C4-2B (cell line): ENCODE measurements around the gene RPIA.

Experiments
- CTCF ChIP-seq: fragments of 450-650 bp; conservative IDR thresholded peaks from 2 replicates; pipeline ENCODE4 v1.5.1; 2017; ENCODE audit warnings: mild to moderate bottlenecking
- ZFX ChIP-seq: fragments of 450-650 bp; IDR thresholded peaks from 2 replicates; pipeline ENCODE4 v1.6.1; 2017

GRCh38 chr2:88692187-88692586 lies 714 bp downstream of the RPIA start:
- TF ChIP-seq CTCF = no peak
- TF ChIP-seq ZFX = no peak
